Fibroblast of lung (primary cell): Measurements from ENCODE around the gene B4GALT6. TPM values are rescaled to one million over a fixed set of nuclear protein-coding genes. Genes with fewer than 3 reads are reported as not detected.

Source experiments
- DNase-seq, 2 donors: peaks; one replicate each; pipeline versions ENCODE4 v3.0.0 to v3.0.0-alpha.2; 2010; ENCODE audit warnings: low read depth in 2 of 2
- H2AFZ ChIP-seq: 2 replicates; pipeline ENCODE4 v1.5.1; 2012; ENCODE audit warnings: low read length, control low read depth, inconsistent platforms
- H3K27ac ChIP-seq: 2 replicates; pipeline ENCODE4 v1.5.1; 2011; ENCODE audit warnings: low read length, control low read depth; ENCODE audit not compliant: insufficient read depth
- H3K27me3 ChIP-seq: 2 replicates; pipeline ENCODE4 v1.5.1; 2011; ENCODE audit warnings: mild to moderate bottlenecking, low read length; ENCODE audit not compliant: control insufficient read depth, insufficient read depth
- H3K36me3 ChIP-seq: 2 replicates; pipeline ENCODE4 v1.5.1; 2011; ENCODE audit warnings: low read length; ENCODE audit not compliant: control insufficient read depth, insufficient read depth
- H3K4me1 ChIP-seq: 2 replicates; pipeline ENCODE4 v1.5.1; 2011; ENCODE audit warnings: low read length; ENCODE audit not compliant: control insufficient read depth, insufficient read depth; ENCODE audit errors: extremely low read depth
- H3K4me2 ChIP-seq: 2 replicates; pipeline ENCODE4 v1.5.1; 2011; ENCODE audit warnings: low read length, control low read depth; ENCODE audit not compliant: insufficient read depth; ENCODE audit errors: extremely low read depth
- H3K4me3 ChIP-seq, 4 experiments: fragments of 200-600 bp in 1 of 4; sonication (generic) in 1 of 4; replicated peaks in 1 of 4; 2 replicates each; pipeline ENCODE4 v1.5.1; 2011 to 2016; ENCODE audit warnings: low read length in 4 of 4, low read depth in 3 of 4, mild to moderate bottlenecking in 3 of 4, control low read depth in 2 of 4, inconsistent platforms in 1 of 4, mixed read lengths in 1 of 4; ENCODE audit not compliant: insufficient read depth in 1 of 4; ENCODE audit errors: control extremely low read depth in 1 of 4
- H3K79me2 ChIP-seq: 2 replicates; pipeline ENCODE4 v1.5.1; 2012; ENCODE audit warnings: mild to moderate bottlenecking, low read length, inconsistent platforms; ENCODE audit not compliant: control insufficient read depth, insufficient read depth
- H3K9ac ChIP-seq: 2 replicates; pipeline ENCODE4 v1.5.1; 2011; ENCODE audit warnings: mild to moderate bottlenecking, low read length, control low read depth; ENCODE audit not compliant: insufficient read depth
- H3K9me3 ChIP-seq: 2 replicates; pipeline ENCODE4 v1.5.1; 2012; ENCODE audit warnings: low read depth, low read length; ENCODE audit not compliant: control insufficient read depth, insufficient read depth
- H4K20me1 ChIP-seq: 2 replicates; pipeline ENCODE4 v1.5.1; 2011; ENCODE audit warnings: low read length; ENCODE audit not compliant: control insufficient read depth, insufficient read depth; ENCODE audit errors: extremely low read depth
- EZH2 ChIP-seq: IDR thresholded peaks from 2 replicates; pipeline ENCODE4 v1.5.1; 2012; ENCODE audit warnings: low read length, control low read depth, mild to moderate bottlenecking; ENCODE audit errors: missing control alignments
- polyA plus RNA-seq, 2 donors: library from polyadenylated mRNA; depleted of rRNA in 1 of 2; stranded (reverse) in 1 of 2; unstranded in 1 of 2; fragments of >200 nt; gene quantifications; 2 replicates each; pipeline ENCODE4 v1.2.1, GENCODE V29; 2011 to 2012; ENCODE audit warnings: missing spikeins in 1 of 2
- total RNA-seq: library from RNA; depleted of rRNA; stranded (reverse); fragments of >200 nt; gene quantifications from 2 replicates; pipeline ENCODE4 v1.2.1, GENCODE V29; 2014
- TF ChIP-seq, protein P1 (sequence below), 2 donors: IDR thresholded peaks in 1 of 2; conservative IDR thresholded peaks in 1 of 2; 1 replicate in 1 of 2; 2 replicates in 1 of 2; pipeline ENCODE4 v1.5.1; 2011 to 2012; ENCODE audit warnings: low read length in 2 of 2, control low read depth in 1 of 2, inconsistent platforms in 1 of 2, low read depth in 1 of 2, mild to moderate bottlenecking in 1 of 2

B4GALT6 gene
- total and polyA plus RNA-seq, 2 donors (not counting 1 experiment from before 2014, with no cell fraction given): 1.5 to 2.5 TPM

DNA sequence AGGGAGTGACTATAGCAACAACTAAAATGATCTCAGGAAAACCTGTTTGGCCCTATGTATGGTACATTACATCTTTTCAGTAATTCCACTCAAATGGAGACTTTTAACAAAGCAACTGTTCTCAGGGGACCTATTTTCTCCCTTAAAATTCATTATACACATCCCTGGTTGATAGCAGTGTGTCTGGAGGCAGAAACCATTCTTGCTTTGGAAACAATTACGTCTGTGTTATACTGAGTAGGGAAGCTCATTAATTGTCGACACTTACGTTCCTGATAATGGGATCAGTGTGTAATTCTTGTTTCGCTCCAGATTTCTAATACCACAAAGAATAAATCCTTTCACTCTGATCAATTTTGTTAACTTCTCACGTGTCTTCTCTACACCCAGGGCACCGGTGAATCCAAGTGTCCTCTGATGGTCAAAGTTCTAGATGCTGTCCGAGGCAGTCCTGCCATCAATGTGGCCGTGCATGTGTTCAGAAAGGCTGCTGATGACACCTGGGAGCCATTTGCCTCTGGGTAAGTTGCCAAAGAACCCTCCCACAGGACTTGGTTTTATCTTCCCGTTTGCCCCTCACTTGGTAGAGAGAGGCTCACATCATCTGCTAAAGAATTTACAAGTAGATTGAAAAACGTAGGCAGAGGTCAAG is 91.7 kb downstream of the B4GALT6 start:
- no peaks in the 10 kb centered on the region for H3K36me3 ChIP-seq
- H3K4me3 ChIP-seq: no peak overlapping the region
- no peak overlapping the region for H3K4me2 ChIP-seq

GRCh38 chr18:31591628-31592027 is 92.8 kb downstream of the B4GALT6 start, which contains the start of gene TTR:
TTR (plus strand) TSS chr18:31591877; CDS start chr18:31591903, 26 bp downstream.
- no peak for DNase-seq
- no peaks in the 10 kb centered on the region for H3K27me3 ChIP-seq
- no peaks in the 10 kb centered on the region for H4K20me1 ChIP-seq
- no peak within 1 kb of the TSS for H3K4me2 ChIP-seq
- H2AFZ ChIP-seq: no peak within 1 kb of the TSS
- no peak within 1 kb of the TSS for H3K27ac ChIP-seq
- H3K36me3 ChIP-seq: no peaks in the 10 kb centered on the region
- no peak within 1 kb of the TSS for H3K4me3 ChIP-seq
- no peaks in the 10 kb centered on the region for H3K9me3 ChIP-seq
- no peak within 1 kb of the TSS for H3K9ac ChIP-seq
- no peaks in the 10 kb centered on the region for H3K4me1 ChIP-seq
- TF ChIP-seq, protein P1, sequence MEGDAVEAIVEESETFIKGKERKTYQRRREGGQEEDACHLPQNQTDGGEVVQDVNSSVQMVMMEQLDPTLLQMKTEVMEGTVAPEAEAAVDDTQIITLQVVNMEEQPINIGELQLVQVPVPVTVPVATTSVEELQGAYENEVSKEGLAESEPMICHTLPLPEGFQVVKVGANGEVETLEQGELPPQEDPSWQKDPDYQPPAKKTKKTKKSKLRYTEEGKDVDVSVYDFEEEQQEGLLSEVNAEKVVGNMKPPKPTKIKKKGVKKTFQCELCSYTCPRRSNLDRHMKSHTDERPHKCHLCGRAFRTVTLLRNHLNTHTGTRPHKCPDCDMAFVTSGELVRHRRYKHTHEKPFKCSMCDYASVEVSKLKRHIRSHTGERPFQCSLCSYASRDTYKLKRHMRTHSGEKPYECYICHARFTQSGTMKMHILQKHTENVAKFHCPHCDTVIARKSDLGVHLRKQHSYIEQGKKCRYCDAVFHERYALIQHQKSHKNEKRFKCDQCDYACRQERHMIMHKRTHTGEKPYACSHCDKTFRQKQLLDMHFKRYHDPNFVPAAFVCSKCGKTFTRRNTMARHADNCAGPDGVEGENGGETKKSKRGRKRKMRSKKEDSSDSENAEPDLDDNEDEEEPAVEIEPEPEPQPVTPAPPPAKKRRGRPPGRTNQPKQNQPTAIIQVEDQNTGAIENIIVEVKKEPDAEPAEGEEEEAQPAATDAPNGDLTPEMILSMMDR (conservative IDR thresholded peaks at IDR 0.05 in 1 of 2, IDR thresholded peaks at IDR 0.05 in 1 of 2; ENCODE audit: low read depth in 1 of 2, low read length in 2 of 2): no peak
- TF ChIP-seq EZH2: no peak
- H3K79me2 ChIP-seq: no peaks in the 10 kb centered on the region

More for the DNA sequence above, 91.7 kb downstream of the B4GALT6 start:
- Histone ChIP-seq H3K9ac (no peak overlapping the region), H3K9me3 (no peaks in the 10 kb centered on the region), H3K79me2 (no peaks in the 10 kb centered on the region), H3K4me1 (no peaks in the 10 kb centered on the region), H3K27ac (no peak overlapping the region), H4K20me1 (no peaks in the 10 kb centered on the region), H2AFZ (no peak overlapping the region), H3K27me3 (no peaks in the 10 kb centered on the region)
- no peak for DNase-seq
- TF ChIP-seq, protein P1 (conservative IDR thresholded peaks at IDR 0.05 in 1 of 2, IDR thresholded peaks at IDR 0.05 in 1 of 2; ENCODE audit: low read depth in 1 of 2, low read length in 2 of 2): no peak
- no peak for TF ChIP-seq EZH2

GRCh38 chr18:31591113-31591512 is 93.3 kb downstream of the B4GALT6 start:
- Histone ChIP-seq H3K27ac (no peak overlapping the region), H3K27me3 (no peaks in the 10 kb centered on the region), H3K9me3 (no peaks in the 10 kb centered on the region), H2AFZ (no peak overlapping the region), H3K4me1 (no peaks in the 10 kb centered on the region), H3K4me2 (no peak overlapping the region), H3K36me3 (no peaks in the 10 kb centered on the region), H4K20me1 (no peaks in the 10 kb centered on the region), H3K4me3 (no peak overlapping the region), H3K79me2 (no peaks in the 10 kb centered on the region), H3K9ac (no peak overlapping the region)
- TF ChIP-seq EZH2: no peak
- TF ChIP-seq, protein P1 (conservative IDR thresholded peaks at IDR 0.05 in 1 of 2, IDR thresholded peaks at IDR 0.05 in 1 of 2; ENCODE audit: low read depth in 1 of 2, low read length in 2 of 2): no peak
- DNase-seq: no peak
